Measurements from ENCODE around the gene TYMP.

- TF ChIP-seq EZH2phosphoT487 (IDR thresholded peaks at IDR 0.05; ENCODE audit: borderline replicate concordance, low read length): no peak
- TF ChIP-seq CTCF (conservative IDR thresholded peaks at IDR 0.05; ENCODE audit: low read depth, low read length): no peak
Observed at GRCh38 chr22:50502096-50502495, 27.7 kb downstream of the TYMP start.
